NCI-H748 treated with DMSO at 0.1 percent for 48 hours (cell line): ENCODE results near the gene FCN2.

Source experiments
- DNase-seq: peaks from one replicate; lab custom pipeline; 2025; lab: John Stamatoyannopoulos, UW

FCN2 gene

GRCh38 chr9:134880484-134881312 lies at the start of gene FCN2:
FCN2 (plus strand) TSS chr9:134880810; CDS start chr9:134880822, 12 bp downstream.
- DNase-seq, result no peak

GRCh38 chr9:134830926-134831720 lies 49.5 kb upstream of the FCN2 start:
- no peak for DNase-seq

GRCh38 chr9:134832471-134832870 lies 48.1 kb upstream of the FCN2 start:
- DNase-seq, result no peak

- DNase-seq, result no peak
These were observed 47.2 kb upstream of the FCN2 start for GRCh38 chr9:134833294-134833880.

- DNase-seq, result no peak
These were observed 46.2 kb upstream of the FCN2 start for GRCh38 chr9:134834217-134834956.

GRCh38 chr9:134834957-134835419 lies 45.6 kb upstream of the FCN2 start:
- no peak for DNase-seq

- DNase-seq, result no peak
These were observed 45.2 kb upstream of the FCN2 start for GRCh38 chr9:134835448-134835847.

GRCh38 chr9:134835987-134836386 lies 44.6 kb upstream of the FCN2 start:
- no peak for DNase-seq

- DNase-seq, result no peak
These were observed 44.1 kb upstream of the FCN2 start for GRCh38 chr9:134836406-134836970.

- no peak for DNase-seq
These were observed 43.1 kb upstream of the FCN2 start for GRCh38 chr9:134837529-134837928.

GRCh38 chr9:134838651-134839454 lies 41.8 kb upstream of the FCN2 start:
- DNase-seq, result no peak

- no peak for DNase-seq
These were observed 41.0 kb upstream of the FCN2 start for GRCh38 chr9:134839455-134840125.

- DNase-seq, result no peak
These were observed 40.1 kb upstream of the FCN2 start for GRCh38 chr9:134840511-134840910.

- no peak for DNase-seq
These were observed 39.3 kb upstream of the FCN2 start for GRCh38 chr9:134841180-134841904.

- no peak for DNase-seq
These were observed 38.3 kb upstream of the FCN2 start for GRCh38 chr9:134842321-134842720.

GRCh38 chr9:134843740-134844139 lies 36.9 kb upstream of the FCN2 start:
- DNase-seq, result no peak

- DNase-seq, result no peak
These were observed 35.8 kb upstream of the FCN2 start for GRCh38 chr9:134844821-134845220.

GRCh38 chr9:134846187-134846586 lies 34.4 kb upstream of the FCN2 start:
- no peak for DNase-seq

GRCh38 chr9:134846699-134847098 lies 33.9 kb upstream of the FCN2 start:
- no peak for DNase-seq

GRCh38 chr9:134847138-134847537 lies 33.5 kb upstream of the FCN2 start:
- DNase-seq, result no peak
